ENCODE measurements around the gene ADAMTSL1. TPM values are rescaled to one million over a fixed set of nuclear protein-coding genes. Genes with fewer than 3 reads are reported as not detected.

Gene ADAMTSL1
- total RNA-seq, 4 donors from 2014 or later = 2.0 to 7.3 (median 3.7) TPM

DNA sequence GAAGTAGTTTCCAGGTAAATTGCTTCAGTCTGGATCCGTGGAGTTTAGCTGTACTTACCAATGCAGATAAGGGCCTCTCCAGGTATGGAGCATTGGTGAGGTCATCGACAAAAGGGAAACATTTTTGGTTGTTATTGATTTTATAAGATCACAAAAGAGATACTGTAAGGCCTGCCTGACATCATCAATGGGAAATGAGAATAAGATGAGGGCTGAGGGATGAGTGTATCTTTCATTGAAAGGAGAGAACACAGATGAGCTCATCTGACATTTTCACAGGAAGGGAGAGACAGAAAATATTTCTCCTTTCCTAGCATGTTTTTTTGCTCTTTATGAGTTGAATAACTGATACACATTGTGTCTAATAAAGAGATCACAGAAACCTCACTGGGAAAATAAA lies 325.5 kb downstream of the ADAMTSL1 start:
- DNase-seq (ENCODE audit: low spot score) (no peak), ATAC-seq (ENCODE audit: low FRiP score) (no peak)

DNA sequence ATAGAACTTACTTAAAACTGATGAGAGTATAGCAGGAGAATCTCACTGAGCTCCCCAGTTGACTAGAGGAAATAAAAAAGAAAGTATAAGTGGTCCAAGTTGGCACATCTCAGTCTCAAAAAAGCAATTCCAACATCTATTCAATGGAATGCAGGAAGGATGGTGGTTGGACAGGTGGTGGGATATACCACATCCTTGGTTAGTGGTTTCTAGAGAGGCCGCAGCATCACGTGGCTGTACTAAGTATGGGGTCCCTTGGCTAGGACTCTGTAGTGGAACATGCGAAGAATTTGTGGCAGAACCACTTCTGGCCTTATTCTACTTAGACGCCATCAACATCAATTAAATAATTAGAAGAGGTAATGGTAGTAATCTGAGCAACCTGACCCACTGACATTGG lies 326.6 kb downstream of the ADAMTSL1 start:
- ATAC-seq (ENCODE audit: low FRiP score) (no peak), DNase-seq (ENCODE audit: low spot score) (no peak)

More for the DNA sequence above, 325.5 kb downstream of the ADAMTSL1 start:
- TF ChIP-seq, protein P1, sequence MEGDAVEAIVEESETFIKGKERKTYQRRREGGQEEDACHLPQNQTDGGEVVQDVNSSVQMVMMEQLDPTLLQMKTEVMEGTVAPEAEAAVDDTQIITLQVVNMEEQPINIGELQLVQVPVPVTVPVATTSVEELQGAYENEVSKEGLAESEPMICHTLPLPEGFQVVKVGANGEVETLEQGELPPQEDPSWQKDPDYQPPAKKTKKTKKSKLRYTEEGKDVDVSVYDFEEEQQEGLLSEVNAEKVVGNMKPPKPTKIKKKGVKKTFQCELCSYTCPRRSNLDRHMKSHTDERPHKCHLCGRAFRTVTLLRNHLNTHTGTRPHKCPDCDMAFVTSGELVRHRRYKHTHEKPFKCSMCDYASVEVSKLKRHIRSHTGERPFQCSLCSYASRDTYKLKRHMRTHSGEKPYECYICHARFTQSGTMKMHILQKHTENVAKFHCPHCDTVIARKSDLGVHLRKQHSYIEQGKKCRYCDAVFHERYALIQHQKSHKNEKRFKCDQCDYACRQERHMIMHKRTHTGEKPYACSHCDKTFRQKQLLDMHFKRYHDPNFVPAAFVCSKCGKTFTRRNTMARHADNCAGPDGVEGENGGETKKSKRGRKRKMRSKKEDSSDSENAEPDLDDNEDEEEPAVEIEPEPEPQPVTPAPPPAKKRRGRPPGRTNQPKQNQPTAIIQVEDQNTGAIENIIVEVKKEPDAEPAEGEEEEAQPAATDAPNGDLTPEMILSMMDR (IDR thresholded peaks at IDR 0.05) = no peak

DNA sequence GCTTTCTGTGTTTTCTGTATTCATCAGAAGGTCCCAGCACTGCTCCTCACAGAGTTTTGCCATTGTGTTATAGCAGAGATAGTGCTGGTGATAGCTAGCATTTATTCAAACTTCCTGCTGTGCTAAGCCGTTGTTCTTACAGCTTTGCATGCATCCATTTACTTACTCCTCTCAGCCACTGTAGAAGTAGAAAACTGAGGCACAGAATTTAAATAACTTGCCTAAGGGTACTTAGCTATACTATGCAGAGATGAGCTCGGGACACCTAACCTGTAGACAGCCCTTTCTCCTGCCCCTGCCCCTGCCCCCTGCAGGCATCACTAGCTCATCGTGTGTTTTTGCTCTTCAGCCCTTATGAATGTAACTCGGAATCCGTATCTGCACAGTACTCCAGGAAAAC lies 331.4 kb downstream of the ADAMTSL1 start:
- DNase-seq (ENCODE audit: low spot score) (no peak), ATAC-seq (ENCODE audit: low FRiP score) (no peak)
- TF ChIP-seq, protein P1 (IDR thresholded peaks at IDR 0.05) = no peak

More for the DNA sequence above, 326.6 kb downstream of the ADAMTSL1 start:
- TF ChIP-seq, protein P1 (IDR thresholded peaks at IDR 0.05) = no peak

DNA sequence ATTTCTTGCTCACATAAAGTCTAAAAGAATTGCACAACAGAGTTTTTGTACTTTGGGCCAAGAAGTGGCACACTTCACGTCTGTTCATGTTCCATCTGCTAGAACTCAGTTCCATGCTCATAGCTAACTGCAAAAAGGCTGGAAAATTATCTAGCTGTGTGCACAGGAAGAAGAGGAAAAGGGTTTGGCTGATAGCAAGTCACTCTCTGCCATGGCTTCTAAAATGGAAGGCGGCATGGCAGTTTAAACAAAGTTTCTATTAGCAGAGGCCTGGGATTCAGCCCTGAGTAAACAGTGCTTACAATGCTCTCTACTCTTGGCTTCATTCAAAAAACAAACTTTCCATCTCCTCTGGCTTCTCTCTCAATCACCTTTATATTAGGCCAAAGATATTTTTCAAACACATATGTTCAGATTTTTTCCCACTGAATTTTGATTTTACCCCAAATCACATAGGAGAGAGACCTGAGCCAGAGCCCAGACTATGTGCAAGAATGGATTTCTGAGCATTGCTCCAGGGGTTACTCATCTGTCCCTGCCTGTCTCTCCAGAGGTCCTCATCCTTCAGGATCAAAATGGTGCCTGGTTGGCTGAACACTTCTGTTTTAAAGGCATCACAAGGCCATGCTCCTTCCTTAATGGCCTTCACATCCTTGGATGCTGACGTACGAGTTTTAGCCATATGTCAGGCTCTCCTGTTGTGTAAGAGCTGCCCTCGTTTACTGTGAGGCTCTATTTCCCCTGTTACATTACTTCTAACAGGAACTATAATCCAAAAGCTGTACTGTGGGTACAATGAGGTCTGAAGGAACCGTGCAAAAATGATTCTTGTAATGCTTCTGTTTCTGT lies 332.5 kb downstream of the ADAMTSL1 start:
- TF ChIP-seq, protein P1 (IDR thresholded peaks at IDR 0.05) = no peak
- DNase-seq (ENCODE audit: low spot score) (no peak), ATAC-seq (ENCODE audit: low FRiP score) (no peak)

DNA sequence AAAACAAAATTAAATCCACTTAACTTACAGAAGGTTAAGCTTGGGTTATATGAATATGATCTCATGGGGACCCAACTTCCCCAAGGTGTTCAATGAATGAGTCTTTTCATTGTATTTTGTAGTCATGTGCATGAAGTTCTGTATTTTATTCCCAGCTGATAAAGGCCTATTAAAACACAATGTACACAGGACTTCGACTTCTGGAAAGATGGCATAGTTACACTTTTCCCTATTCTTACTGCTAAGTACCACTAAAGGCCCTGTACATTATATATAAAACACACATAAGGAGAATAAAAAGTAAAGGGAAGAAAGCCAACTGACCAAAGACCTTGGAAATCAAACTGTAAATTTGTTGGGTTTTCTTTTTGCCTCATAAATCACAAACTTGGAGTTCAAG lies 336.6 kb downstream of the ADAMTSL1 start:
- TF ChIP-seq, protein P1 (IDR thresholded peaks at IDR 0.05) = no peak
- no peak for DNase-seq (ENCODE audit: low spot score)
- ATAC-seq (ENCODE audit: low FRiP score) = no peak

DNA sequence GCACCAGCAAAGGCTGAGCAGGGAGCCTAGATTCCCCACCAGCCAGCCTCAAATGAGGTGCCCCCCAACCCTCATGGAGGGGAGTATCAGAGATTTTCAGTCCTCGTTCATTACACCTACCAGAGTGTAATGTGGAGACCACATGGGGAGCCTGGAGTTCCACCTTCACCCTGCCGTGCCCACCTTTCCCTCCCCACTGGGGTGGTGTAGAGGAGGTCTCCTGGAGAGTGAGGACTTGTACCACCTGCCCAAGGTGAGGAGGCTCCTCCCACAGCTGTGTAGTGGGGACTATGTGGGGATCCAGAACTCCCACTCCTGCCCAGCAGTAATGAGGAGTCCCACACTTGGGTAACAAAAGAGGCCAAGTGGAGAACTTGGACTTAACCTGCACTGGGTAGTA lies 337.2 kb downstream of the ADAMTSL1 start:
- TF ChIP-seq, protein P1 (IDR thresholded peaks at IDR 0.05) = no peak
- ATAC-seq (ENCODE audit: low FRiP score) (no peak), DNase-seq (ENCODE audit: low spot score) (no peak)

DNA sequence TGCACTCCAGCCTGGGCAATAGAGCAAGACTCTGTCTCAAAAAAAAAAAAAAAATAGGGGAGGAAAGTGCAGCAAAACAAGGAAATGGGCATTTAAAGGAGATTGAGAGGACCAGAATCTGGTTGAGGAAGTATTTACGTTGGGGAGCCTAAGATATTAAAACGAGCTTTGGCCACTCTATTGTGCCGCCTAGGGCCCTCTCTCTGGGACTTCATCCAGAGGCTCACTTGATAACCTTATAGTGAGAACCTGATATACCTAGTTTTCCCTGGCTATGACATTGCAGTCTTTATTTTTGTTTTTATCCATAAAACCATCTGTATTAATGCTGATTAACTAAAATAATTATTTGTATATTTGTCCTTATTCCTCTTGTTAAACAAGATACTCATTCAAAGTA lies 345.5 kb downstream of the ADAMTSL1 start:
- ATAC-seq (ENCODE audit: low FRiP score) = no peak
- DNase-seq (ENCODE audit: low spot score) = no peak
- TF ChIP-seq, protein P1 (IDR thresholded peaks at IDR 0.05) = no peak

Data from omental fat pad (tissue), 4 donors.